Measurements from ENCODE around the gene LRRIQ1.

The LRRIQ1 gene

DNA sequence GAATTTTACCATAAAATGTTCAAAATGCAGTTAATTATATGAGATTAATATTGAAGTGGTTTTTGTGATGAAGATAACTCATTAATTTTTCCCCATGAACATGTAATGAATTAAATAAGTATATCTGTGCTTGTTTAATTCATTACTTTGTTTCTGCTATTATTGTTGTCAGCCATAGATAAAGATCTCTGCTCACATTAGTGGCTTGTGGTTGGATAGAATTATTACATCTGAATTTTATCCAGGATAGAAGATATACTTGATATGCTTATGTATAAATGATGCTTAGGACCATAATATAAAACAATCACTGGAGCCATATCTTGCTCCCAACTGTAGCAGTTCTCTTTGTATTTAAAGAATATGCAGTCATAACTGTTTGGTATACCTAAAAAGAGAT lies 18.5 kb upstream of the LRRIQ1 start:
- TF ChIP-seq, protein P1, sequence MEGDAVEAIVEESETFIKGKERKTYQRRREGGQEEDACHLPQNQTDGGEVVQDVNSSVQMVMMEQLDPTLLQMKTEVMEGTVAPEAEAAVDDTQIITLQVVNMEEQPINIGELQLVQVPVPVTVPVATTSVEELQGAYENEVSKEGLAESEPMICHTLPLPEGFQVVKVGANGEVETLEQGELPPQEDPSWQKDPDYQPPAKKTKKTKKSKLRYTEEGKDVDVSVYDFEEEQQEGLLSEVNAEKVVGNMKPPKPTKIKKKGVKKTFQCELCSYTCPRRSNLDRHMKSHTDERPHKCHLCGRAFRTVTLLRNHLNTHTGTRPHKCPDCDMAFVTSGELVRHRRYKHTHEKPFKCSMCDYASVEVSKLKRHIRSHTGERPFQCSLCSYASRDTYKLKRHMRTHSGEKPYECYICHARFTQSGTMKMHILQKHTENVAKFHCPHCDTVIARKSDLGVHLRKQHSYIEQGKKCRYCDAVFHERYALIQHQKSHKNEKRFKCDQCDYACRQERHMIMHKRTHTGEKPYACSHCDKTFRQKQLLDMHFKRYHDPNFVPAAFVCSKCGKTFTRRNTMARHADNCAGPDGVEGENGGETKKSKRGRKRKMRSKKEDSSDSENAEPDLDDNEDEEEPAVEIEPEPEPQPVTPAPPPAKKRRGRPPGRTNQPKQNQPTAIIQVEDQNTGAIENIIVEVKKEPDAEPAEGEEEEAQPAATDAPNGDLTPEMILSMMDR (conservative IDR thresholded peaks at IDR 0.05), result no peak

DNA sequence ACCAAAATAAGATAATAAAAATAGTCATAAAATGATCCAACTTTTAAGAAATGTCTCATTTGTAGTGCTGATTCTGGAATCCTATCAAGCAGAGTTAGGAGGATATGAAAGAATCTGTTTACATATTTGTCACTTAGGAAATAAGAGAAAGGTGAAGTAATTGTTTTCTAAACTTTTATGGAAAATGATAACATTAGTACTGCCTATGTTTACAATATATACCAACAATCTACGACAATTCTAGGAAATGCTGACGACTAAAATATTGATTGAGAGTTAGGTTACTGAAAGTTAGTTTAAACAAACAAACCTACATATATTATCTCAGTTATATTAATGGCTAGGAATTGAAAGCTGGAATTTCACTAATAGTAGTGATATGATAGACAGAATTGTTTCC lies 18.1 kb upstream of the LRRIQ1 start:
- no peak overlapping the region for H3K27ac ChIP-seq
- TF ChIP-seq, protein P1 (conservative IDR thresholded peaks at IDR 0.05), result no peak

More for the DNA sequence above, 18.5 kb upstream of the LRRIQ1 start:
- no peak overlapping the region for H3K27ac ChIP-seq

DNA sequence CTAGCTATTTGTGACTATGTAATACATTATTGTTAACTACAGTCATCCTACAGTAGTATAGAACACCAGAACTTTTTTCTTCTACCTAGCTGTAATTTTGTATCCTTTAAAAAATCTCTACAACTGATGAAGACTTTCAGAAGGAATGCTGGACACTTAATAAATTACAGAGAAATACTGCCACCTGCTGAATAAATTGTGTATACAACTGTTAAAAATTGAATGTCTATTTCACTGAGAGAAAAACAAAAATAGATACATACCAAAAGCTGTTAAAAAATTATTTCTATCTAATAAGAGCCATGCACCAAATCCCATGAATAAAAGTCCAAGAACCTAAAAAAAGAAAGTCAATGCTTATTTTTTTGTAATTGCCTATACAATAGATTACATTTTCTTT lies 6.7 kb upstream of the LRRIQ1 start:
- H3K27ac ChIP-seq, result no peak overlapping the region
- TF ChIP-seq, protein P1 (conservative IDR thresholded peaks at IDR 0.05), result peak; percentile 77

DNA sequence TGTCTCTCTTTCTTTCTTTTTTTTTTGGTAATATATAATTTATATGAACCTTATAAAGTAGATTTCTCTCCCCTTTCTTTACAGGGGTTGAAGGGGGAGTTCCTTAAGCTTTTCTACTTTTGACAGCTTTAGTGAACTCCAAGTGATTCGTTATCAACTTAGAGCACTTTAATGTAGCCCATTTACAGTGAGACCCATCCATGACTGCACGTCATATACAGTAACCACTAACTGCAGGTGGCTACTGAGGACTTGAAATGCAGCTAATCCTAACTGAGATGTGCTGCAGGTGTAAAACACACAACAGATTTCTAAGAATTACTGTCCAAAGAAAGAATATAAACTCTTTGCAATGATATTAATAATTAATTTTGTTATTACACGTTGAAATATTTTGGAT lies 582 bp downstream of the LRRIQ1 start:
- TF ChIP-seq, protein P1 (conservative IDR thresholded peaks at IDR 0.05), result no peak
- H3K27ac ChIP-seq, result no peak overlapping the region

DNA sequence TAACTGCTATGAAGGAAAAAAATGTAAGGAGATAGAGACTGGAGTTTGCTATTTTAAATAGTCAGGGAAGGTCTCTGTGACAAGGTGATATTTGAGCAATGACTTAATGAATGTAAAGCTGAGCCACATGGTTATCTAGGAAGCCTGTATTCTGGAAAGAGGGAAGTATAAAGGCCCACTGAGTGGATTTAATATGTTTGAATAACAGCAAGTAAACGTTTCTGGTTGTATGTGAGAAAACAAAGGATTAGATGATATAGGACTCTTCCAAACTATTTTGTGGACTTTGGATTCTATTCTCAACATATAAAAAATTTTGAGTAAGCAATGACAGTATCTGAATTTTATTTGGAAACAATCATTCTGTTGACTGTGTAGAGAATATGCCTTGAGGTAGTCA lies 5.2 kb downstream of the LRRIQ1 start:
- TF ChIP-seq, protein P1 (conservative IDR thresholded peaks at IDR 0.05), result no peak
- H3K27ac ChIP-seq, result peak overlapping the region; percentile 31; the same call in 1 of the 2 replicates

DNA sequence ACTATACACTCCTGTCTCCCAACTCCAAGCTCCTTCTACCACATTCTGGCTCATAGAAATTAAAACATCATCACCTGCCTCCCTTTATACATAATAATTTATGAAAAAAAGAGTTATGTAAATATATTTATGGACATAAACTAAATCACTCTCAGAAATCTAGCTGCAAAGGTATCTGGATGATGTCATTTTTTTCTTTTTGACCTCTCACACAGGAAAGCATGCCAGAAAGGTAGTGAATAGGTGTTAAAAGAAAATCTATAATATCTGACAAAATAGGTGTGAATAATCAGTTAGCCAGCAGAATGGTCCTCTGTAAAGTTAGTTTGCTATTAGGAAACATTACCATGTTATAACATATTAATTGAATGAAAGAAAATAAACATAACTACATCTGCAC lies 7.7 kb downstream of the LRRIQ1 start:
- no peak overlapping the region for H3K27ac ChIP-seq
- TF ChIP-seq, protein P1 (conservative IDR thresholded peaks at IDR 0.05), result no peak

DNA sequence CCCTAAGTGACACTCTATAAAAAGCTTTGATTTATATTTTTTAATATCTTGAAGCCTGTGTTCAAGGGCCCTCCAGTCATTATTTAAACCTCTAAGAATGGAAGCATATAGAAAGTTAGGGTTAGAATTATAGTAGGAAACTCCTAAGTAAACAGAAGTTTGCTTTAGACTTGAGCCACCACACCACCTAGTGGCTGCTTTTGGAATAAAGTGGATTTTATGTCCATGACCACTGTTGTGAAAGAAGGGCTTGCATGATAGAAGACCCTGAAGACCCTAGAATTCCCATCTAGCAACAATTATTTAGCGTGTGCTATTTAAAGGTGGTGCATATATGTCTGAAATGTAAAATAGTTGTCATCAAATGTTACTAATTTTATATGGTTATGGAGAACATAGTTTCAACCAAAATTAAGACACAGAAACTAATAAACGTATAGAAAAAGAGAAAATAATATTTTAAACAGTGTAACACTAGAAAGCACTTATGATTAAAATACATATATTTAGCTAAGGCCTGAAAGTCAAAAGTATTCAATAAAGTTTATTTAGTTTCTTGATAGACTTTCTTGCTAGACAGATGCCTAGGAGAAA lies 21.3 kb downstream of the LRRIQ1 start:
- H3K27ac ChIP-seq, result no peak overlapping the region
- TF ChIP-seq, protein P1 (conservative IDR thresholded peaks at IDR 0.05), result peak; percentile 93

All from VCaP (cell line).